DOHH2 (cell line): ENCODE data around the gene HIVEP2.

ENCODE experiments used
- H3F3A ChIP-seq: fragments of 200-600 bp; sonication (generic), shearing (Covaris generic); 2 replicates; pipeline ENCODE4 v1.6.0; 2016; ENCODE audit warnings: antibody characterized with exemption, mild to moderate bottlenecking; ENCODE audit not compliant: control insufficient read depth, insufficient read depth
- H3K27ac ChIP-seq: fragments of 200-600 bp; sonication (generic); 2 replicates; pipeline ENCODE4 v1.5.1; 2014; ENCODE audit warnings: low read depth, mild to moderate bottlenecking, low read length, moderate library complexity
- H3K27me3 ChIP-seq: fragments of 200-600 bp; sonication (generic); 2 replicates; pipeline ENCODE4 v1.6.1; 2014; ENCODE audit warnings: mild to moderate bottlenecking, low read length, mixed read lengths; ENCODE audit not compliant: control insufficient read depth
- H3K36me3 ChIP-seq: fragments of 200-600 bp; sonication (generic); 2 replicates; pipeline ENCODE4 v1.6.1; 2014; ENCODE audit warnings: mild to moderate bottlenecking, low read length, moderate library complexity, mixed read lengths; ENCODE audit not compliant: control insufficient read depth
- H3K4me1 ChIP-seq: fragments of 200-600 bp; sonication (generic); 2 replicates; pipeline ENCODE4 v1.6.1; 2014; ENCODE audit warnings: mild to moderate bottlenecking, low read length, mixed read lengths; ENCODE audit not compliant: control insufficient read depth
- H3K4me2 ChIP-seq: fragments of 200-600 bp; sonication (generic); 2 replicates; pipeline ENCODE4 v1.6.0; 2014; ENCODE audit warnings: mild to moderate bottlenecking, low read length, moderate library complexity
- H3K4me3 ChIP-seq: fragments of 200-600 bp; sonication (generic); 2 replicates; pipeline ENCODE4 v1.5.1; 2014; ENCODE audit warnings: mild to moderate bottlenecking, low read length, mixed read lengths
- H3K79me2 ChIP-seq: fragments of 200-600 bp; sonication (generic); 2 replicates; pipeline ENCODE4 v1.6.1; 2014; ENCODE audit warnings: mild to moderate bottlenecking, low read length, mixed read lengths; ENCODE audit not compliant: control insufficient read depth
- H3K9me2 ChIP-seq: fragments of 200-600 bp; sonication (generic); replicated peaks from 2 replicates; pipeline ENCODE4 v1.6.1; 2014; ENCODE audit warnings: mild to moderate bottlenecking, low read length, mixed read lengths; ENCODE audit not compliant: control insufficient read depth
- H3K9me3 ChIP-seq: fragments of 200-600 bp; sonication (generic); 2 replicates; pipeline ENCODE4 v1.6.1; 2014; ENCODE audit warnings: antibody characterized with exemption, low read length, mixed read lengths; ENCODE audit not compliant: control insufficient read depth, insufficient read depth
- H4K20me1 ChIP-seq: fragments of 200-600 bp; sonication (generic); 2 replicates; pipeline ENCODE4 v1.6.0; 2014; ENCODE audit warnings: low read depth, mild to moderate bottlenecking, antibody characterized with exemption, low read length, moderate library complexity; ENCODE audit not compliant: control insufficient read depth, insufficient read depth
- CTCF ChIP-seq: fragments of 200-600 bp; sonication (generic); IDR thresholded peaks from one replicate; pipeline ENCODE4 v1.5.1; 2014; ENCODE audit warnings: antibody characterized with exemption, mild to moderate bottlenecking, low read depth, low read length; ENCODE audit not compliant: poor library complexity, severe bottlenecking
- EZH2phosphoT487 ChIP-seq: fragments of 200-600 bp; sonication (generic); IDR thresholded peaks from 2 replicates; pipeline ENCODE4 v1.6.1; 2017; ENCODE audit warnings: borderline replicate concordance, mild to moderate bottlenecking, antibody characterized with exemption, low read length, moderate library complexity, mixed read lengths

HIVEP2 gene

GRCh38 chr6:142825760-142826159 is 119.2 kb downstream of the HIVEP2 start:
- Histone ChIP-seq H3K36me3 (peaks cover 9% of the 10 kb centered on the region), H3F3A (0 out of 2 replicates have a peak, but pooled peaks cover under 1% of the 10 kb centered on the region), H3K27ac (no peak overlapping the region), H3K4me2 (no peak overlapping the region), H3K27me3 (no peaks in the 10 kb centered on the region), H4K20me1 (no peaks in the 10 kb centered on the region), H3K9me3 (no peaks in the 10 kb centered on the region), H3K9me2 (no peaks in the 10 kb centered on the region), H3K79me2 (peaks cover 16% of the 10 kb centered on the region), H3K4me1 (peaks cover 23% of the 10 kb centered on the region), H3K4me3 (no peak overlapping the region)
- TF ChIP-seq EZH2phosphoT487 (no peak), CTCF (no peak)

DNA sequence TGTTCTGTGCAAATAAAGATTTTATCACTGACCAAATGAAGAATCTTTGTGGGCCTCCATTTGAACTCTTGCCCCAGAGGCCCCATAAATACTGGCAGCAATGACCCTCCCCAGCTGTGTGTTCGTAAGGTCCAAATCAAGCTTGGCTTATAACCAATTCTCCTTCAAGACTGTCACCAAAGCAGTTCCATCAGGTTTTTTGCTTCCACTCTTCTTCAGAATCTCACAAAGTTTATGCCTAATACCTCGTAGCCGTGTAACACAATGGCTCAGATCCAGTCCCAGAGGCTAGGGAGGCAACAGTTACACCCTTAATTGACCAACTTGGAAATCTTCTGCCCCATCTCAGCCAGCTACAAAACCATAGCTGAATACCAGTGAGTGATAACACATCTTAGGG is 120.5 kb downstream of the HIVEP2 start:
- Histone ChIP-seq H3K4me1 (peaks cover 36% of the 10 kb centered on the region), H3K4me2 (no peak overlapping the region), H3K36me3 (peaks cover 9% of the 10 kb centered on the region), H4K20me1 (no peaks in the 10 kb centered on the region), H3K79me2 (peaks cover 21% of the 10 kb centered on the region), H3K27me3 (no peaks in the 10 kb centered on the region), H3K9me2 (no peaks in the 10 kb centered on the region), H3K27ac (no peak overlapping the region), H3K4me3 (no peak overlapping the region), H3F3A (peaks cover 12% of the 10 kb centered on the region), H3K9me3 (no peaks in the 10 kb centered on the region)
- TF ChIP-seq EZH2phosphoT487 (no peak), CTCF (no peak)

DNA sequence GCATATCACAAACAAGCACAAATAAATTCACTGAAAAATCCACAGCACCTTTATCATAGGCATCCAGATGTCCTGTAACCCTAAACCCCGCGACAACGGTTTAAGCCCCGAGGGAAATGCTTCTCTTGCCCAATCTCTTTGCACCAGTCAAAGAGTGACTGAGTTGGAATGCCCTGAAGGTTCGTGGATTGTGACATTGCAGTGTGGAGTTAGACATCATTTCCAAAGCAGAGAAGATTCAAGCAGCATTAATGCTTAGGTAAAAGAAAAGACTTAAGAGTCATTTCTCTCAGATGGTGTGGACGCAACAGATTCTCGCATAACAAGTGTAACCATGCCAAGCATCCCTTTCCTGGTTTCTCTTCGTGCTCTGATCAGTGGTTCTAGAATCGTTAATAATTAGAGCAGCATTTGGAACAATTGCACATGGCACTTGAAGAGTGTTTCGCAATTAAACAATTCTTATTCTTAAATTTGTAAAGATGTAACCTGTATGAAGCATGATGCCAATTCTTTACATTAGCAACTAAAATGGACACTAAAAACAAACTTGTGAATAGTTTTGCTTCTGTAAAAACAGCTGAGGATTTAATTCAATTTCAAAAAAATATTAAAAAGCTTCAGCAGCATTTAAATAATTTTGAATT is 121.6 kb downstream of the HIVEP2 start:
- Histone ChIP-seq H3K27me3 (no peaks in the 10 kb centered on the region), H3F3A (peaks cover 14% of the 10 kb centered on the region), H3K36me3 (peaks cover 9% of the 10 kb centered on the region), H3K27ac (no peak overlapping the region), H3K9me2 (no peaks in the 10 kb centered on the region), H3K4me1 (peaks cover 41% of the 10 kb centered on the region), H3K9me3 (no peaks in the 10 kb centered on the region), H3K4me3 (no peak overlapping the region), H4K20me1 (no peaks in the 10 kb centered on the region), H3K79me2 (peaks cover 23% of the 10 kb centered on the region), H3K4me2 (no peak overlapping the region)
- TF ChIP-seq CTCF = no peak
- no peak for TF ChIP-seq EZH2phosphoT487
